ENCODE measurements around the gene SIRPG.

SIRPG gene

DNA sequence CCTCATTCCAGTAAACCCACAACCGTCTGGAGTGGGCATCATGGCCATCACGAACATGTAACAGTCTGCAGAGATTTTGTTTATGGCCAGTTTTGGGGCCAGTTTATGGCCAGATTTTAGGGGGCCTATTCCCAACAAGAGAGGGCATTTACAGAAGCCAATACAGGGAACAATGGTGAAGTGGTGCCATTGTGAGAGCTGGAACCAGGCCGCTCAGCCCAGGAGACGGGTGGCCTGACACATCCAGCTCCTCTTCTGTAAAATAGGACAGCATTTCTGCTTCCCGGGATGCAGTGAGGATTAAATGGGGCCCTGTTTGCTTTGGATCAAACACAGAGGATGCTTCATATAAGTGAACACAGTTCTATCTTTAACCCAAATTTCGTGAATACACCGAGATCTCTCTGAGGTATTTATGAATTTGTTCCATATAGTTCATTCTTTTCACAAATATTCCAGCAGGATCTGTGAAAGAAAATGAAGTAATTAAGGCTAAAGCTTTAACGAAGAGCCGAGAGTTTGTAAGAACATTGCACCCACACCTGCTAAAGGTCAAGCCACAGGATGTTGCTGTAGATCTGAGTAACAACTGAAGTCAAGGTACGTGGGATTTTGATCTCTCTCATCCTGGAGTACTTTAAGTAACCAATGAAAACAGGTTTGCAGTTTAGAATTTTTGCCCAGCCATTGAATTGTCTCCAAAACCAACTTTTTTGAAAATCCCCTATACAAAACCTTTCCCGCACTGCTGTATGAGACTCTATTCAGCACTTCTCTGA lies 14.5 kb upstream of the SIRPG start:
- no peak for DNase-seq (ENCODE audit: extremely low read depth, insufficient read length)
- no peaks in the 10 kb centered on the region for H3K36me3 ChIP-seq (ENCODE audit: control insufficient read depth, insufficient read depth, low read length)
- peaks cover 2% of the 10 kb centered on the region; the same call in 1 of the 2 replicates for H3K27me3 ChIP-seq (replicated peaks; ENCODE audit: control insufficient read depth, insufficient read depth, low read length)
- TF ChIP-seq CTCF (IDR thresholded peaks at IDR 0.05; ENCODE audit: insufficient read depth, low read length, poor library complexity, severe bottlenecking) = no peak
- H3K4me3 ChIP-seq (replicated peaks; ENCODE audit: low read depth, low read length) = no peak overlapping the region

- no peak for TF ChIP-seq CTCF (IDR thresholded peaks at IDR 0.05; ENCODE audit: insufficient read depth, low read length, poor library complexity, severe bottlenecking)
- no peaks in the 10 kb centered on the region for H3K36me3 ChIP-seq (ENCODE audit: control insufficient read depth, insufficient read depth, low read length)
- DNase-seq (ENCODE audit: extremely low read depth, insufficient read length) = no peak
- no peak overlapping the region for H3K4me3 ChIP-seq (replicated peaks; ENCODE audit: low read depth, low read length)
- no peaks in the 10 kb centered on the region for H3K27me3 ChIP-seq (replicated peaks; ENCODE audit: control insufficient read depth, insufficient read depth, low read length)
Observed at GRCh38 chr20:1669304-1669703, 11.7 kb upstream of the SIRPG start.

DNA sequence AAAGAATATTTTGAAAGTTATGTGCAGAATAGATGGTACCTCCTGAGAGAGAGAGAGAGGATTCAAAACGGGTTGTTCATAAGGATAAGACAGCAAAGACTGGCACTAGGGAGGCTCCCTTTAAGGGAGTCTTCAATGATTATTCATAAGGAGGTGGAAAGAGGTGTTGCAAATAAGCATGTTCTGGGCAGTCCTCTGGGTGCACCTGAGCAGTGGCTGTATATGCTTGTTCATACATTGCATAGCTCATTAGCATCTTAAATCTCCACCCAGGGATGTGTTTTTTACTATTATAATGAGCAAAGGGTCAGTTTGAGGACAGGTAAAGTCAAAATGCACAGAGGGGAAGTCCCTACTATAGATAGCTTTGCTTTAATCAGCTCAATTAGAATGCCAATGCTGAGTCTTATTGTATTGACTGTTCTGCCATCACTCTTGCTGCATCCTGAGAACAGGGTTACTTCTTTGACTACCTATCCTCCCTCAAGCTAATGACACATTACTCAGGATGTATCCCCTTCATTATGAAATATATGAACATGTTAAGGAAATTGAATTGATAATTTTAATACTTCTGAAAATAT lies 10.0 kb upstream of the SIRPG start:
- TF ChIP-seq CTCF (IDR thresholded peaks at IDR 0.05; ENCODE audit: insufficient read depth, low read length, poor library complexity, severe bottlenecking) = no peak
- Histone ChIP-seq H3K36me3 (ENCODE audit: control insufficient read depth, insufficient read depth, low read length) (no peaks in the 10 kb centered on the region), H3K4me3 (replicated peaks; ENCODE audit: low read depth, low read length) (no peak overlapping the region), H3K27me3 (replicated peaks; ENCODE audit: control insufficient read depth, insufficient read depth, low read length) (no peaks in the 10 kb centered on the region)
- DNase-seq (ENCODE audit: extremely low read depth, insufficient read length) = no peak

DNA sequence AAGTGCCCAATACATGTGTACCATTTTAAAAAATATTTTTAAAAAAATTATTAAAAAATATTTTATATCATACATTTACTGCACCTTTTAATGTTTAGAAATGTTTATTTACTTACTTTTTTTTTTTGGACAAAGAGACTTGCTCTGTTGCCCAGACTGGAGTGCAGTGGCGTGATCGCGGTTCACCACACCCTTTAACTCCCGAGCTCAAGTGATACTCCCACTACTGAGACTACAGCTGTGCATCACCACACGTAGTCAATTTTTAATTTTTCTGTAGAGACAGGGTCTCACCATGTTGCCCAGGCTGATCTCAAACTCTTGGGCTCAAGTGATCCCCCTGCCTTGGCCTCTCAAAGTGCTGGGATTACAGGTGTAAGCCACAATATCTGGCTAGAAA lies 9.2 kb upstream of the SIRPG start:
- no peak for DNase-seq (ENCODE audit: extremely low read depth, insufficient read length)
- Histone ChIP-seq H3K36me3 (ENCODE audit: control insufficient read depth, insufficient read depth, low read length) (no peaks in the 10 kb centered on the region), H3K4me3 (replicated peaks; ENCODE audit: low read depth, low read length) (no peak overlapping the region), H3K27me3 (replicated peaks; ENCODE audit: control insufficient read depth, insufficient read depth, low read length) (no peaks in the 10 kb centered on the region)
- no peak for TF ChIP-seq CTCF (IDR thresholded peaks at IDR 0.05; ENCODE audit: insufficient read depth, low read length, poor library complexity, severe bottlenecking)

DNA sequence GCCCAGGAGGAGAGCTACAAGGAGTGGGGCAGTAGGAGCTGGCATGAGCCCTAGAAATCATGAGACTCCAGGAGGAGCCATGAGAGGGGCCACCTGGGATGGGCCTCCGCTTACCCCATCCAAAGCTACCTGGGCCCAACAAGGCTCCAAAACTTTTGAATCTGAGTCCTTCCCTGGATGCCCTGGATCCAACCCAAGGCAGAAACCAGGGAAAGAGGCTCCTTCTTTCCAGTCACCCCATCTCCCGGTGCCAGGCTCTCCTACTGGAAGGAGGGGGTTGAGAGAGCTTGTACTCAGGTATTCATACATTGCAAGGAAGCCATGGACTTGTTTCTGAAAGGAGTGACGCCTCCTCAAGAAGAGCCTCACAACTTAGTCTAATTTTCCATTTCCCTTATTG lies 7.8 kb upstream of the SIRPG start:
- DNase-seq (ENCODE audit: extremely low read depth, insufficient read length) = no peak

More for the DNA sequence above, 7.8 kb upstream of the SIRPG start:
- TF ChIP-seq CTCF (IDR thresholded peaks at IDR 0.05; ENCODE audit: insufficient read depth, low read length, poor library complexity, severe bottlenecking) = no peak
- H3K36me3 ChIP-seq (ENCODE audit: control insufficient read depth, insufficient read depth, low read length) = no peaks in the 10 kb centered on the region
- no peak overlapping the region for H3K4me3 ChIP-seq (replicated peaks; ENCODE audit: low read depth, low read length)
- H3K27me3 ChIP-seq (replicated peaks; ENCODE audit: control insufficient read depth, insufficient read depth, low read length) = no peaks in the 10 kb centered on the region
